Fibroblast of lung (primary cell): ENCODE measurements around the gene CELA3A.

ENCODE experiments used
- CTCF ChIP-seq, 2 donors: IDR thresholded peaks in 1 of 2; conservative IDR thresholded peaks in 1 of 2; 1 replicate in 1 of 2; 2 replicates in 1 of 2; pipeline ENCODE4 v1.5.1; 2011 to 2012; ENCODE audit warnings: low read length in 2 of 2, control low read depth in 1 of 2, inconsistent platforms in 1 of 2, low read depth in 1 of 2, mild to moderate bottlenecking in 1 of 2
- EZH2 ChIP-seq: IDR thresholded peaks from 2 replicates; pipeline ENCODE4 v1.5.1; 2012; ENCODE audit warnings: low read length, control low read depth, mild to moderate bottlenecking; ENCODE audit errors: missing control alignments

DNA sequence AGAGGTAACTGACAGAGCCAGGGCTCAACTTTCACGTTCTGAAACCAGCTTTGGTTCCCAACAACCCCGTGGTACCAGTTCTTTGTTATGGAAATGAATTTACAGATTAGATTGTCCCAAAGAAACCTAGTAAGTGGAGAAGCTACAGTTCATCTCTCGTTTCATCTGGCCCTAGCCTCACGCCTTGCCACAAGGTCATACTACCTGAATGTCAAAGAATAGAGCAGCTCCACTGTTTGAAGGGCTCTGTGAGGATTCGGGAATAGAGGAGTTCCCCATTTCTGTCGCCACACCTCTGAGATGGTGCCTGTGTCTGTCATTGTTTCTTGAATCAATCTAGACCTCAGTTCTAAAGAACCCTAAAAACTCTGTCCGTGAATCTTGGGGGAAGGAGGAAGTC is 36.1 kb downstream of the CELA3A start:
- TF ChIP-seq CTCF (conservative IDR thresholded peaks at IDR 0.05 in 1 of 2, IDR thresholded peaks at IDR 0.05 in 1 of 2; ENCODE audit: low read depth in 1 of 2, low read length in 2 of 2) (no peak), EZH2 (no peak)
